22Rv1 (cell line): ENCODE measurements around the gene RCAN2.

Experiments used
- ZFX ChIP-seq: fragments of 450-650 bp; IDR thresholded peaks from 2 replicates; pipeline ENCODE4 v1.6.1; 2017; ENCODE audit warnings: antibody characterized with exemption, borderline replicate concordance
- TF ChIP-seq, protein P1 (sequence below): fragments of 450-650 bp; IDR thresholded peaks from 2 replicates; pipeline ENCODE4 v1.5.1; 2017; ENCODE audit warnings: mild to moderate bottlenecking

DNA sequence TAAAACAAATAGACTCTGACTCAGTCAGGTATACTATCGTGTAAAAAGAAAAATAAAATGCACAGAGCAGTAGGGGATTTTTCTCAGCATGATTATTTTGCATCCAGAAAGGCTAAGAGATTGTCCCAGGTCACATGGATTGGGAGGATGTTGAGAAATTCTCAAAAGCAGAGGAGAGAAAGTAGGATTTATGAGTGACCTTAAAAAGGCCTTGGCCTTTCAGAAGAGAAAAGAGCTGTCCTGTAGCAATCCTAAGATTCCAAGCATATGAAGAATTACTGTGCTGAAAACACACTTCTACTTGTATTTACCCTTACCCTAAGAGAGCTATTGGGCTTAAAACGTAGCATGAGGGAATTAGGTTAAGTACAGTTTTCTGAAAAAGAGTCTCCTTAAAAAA is 170.7 kb downstream of the RCAN2 start:
- TF ChIP-seq, protein P1, sequence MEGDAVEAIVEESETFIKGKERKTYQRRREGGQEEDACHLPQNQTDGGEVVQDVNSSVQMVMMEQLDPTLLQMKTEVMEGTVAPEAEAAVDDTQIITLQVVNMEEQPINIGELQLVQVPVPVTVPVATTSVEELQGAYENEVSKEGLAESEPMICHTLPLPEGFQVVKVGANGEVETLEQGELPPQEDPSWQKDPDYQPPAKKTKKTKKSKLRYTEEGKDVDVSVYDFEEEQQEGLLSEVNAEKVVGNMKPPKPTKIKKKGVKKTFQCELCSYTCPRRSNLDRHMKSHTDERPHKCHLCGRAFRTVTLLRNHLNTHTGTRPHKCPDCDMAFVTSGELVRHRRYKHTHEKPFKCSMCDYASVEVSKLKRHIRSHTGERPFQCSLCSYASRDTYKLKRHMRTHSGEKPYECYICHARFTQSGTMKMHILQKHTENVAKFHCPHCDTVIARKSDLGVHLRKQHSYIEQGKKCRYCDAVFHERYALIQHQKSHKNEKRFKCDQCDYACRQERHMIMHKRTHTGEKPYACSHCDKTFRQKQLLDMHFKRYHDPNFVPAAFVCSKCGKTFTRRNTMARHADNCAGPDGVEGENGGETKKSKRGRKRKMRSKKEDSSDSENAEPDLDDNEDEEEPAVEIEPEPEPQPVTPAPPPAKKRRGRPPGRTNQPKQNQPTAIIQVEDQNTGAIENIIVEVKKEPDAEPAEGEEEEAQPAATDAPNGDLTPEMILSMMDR = no peak
- no peak for TF ChIP-seq ZFX
